ENCODE results near the gene HAND2.

- TF ChIP-seq MAX (IDR thresholded peaks at IDR 0.05) (no peak), EP300 (IDR thresholded peaks at IDR 0.05; ENCODE audit: borderline replicate concordance) (no peak), EGR1 (IDR thresholded peaks at IDR 0.05) (no peak), RAD21 (IDR thresholded peaks at IDR 0.05; ENCODE audit: low read depth) (no peak), FOXM1 (IDR thresholded peaks at IDR 0.05; ENCODE audit: borderline replicate concordance, low read depth) (no peak), TCF12 (IDR thresholded peaks at IDR 0.05; ENCODE audit: low read depth) (no peak), USF1 (IDR thresholded peaks at IDR 0.05) (no peak), CREB1 (IDR thresholded peaks at IDR 0.05; ENCODE audit: low read depth) (no peak)
These were observed 13.2 kb downstream of the HAND2 start for GRCh38 chr4:173516621-173517524.

All from Ishikawa (cell line).